Mammary epithelial cell (primary cell): ENCODE measurements around the gene PPP1R15B.

Experiments
- EZH2 ChIP-seq: IDR thresholded peaks from 2 replicates; pipeline ENCODE4 v1.6.1; 2012; ENCODE audit warnings: low read length, inconsistent platforms, borderline replicate concordance
- TF ChIP-seq, protein P1 (sequence below), 2 donors: IDR thresholded peaks in 1 of 2; conservative IDR thresholded peaks in 1 of 2; 2 replicates each; pipeline ENCODE4 v1.5.1; 2011 to 2012; ENCODE audit warnings: inconsistent platforms in 2 of 2, low read length in 2 of 2, mild to moderate bottlenecking in 2 of 2, control low read depth in 1 of 2, low read depth in 1 of 2; ENCODE audit not compliant: insufficient read depth in 1 of 2; ENCODE audit errors: extremely low read depth in 1 of 2

DNA sequence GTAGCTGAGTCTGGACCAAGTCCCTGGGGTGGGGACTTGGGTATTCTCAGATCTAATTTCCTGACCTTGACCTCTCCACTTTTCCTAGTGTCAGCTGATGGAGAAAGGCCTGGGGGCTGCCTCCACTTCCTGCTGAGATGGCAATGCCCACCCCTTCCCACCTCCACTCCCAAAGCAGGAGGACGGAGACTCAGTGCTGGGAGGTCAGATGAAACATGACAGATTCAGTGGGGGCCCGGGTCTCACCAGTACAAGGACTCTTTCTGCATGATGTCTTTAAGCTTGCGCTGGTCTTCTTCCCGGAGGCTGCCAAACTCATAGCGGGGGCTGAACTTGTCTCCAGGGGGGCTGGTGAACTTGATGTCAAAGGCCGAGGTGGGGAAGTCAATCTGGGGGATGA, 35.6 kb upstream of the PPP1R15B start:
- TF ChIP-seq, protein P1, sequence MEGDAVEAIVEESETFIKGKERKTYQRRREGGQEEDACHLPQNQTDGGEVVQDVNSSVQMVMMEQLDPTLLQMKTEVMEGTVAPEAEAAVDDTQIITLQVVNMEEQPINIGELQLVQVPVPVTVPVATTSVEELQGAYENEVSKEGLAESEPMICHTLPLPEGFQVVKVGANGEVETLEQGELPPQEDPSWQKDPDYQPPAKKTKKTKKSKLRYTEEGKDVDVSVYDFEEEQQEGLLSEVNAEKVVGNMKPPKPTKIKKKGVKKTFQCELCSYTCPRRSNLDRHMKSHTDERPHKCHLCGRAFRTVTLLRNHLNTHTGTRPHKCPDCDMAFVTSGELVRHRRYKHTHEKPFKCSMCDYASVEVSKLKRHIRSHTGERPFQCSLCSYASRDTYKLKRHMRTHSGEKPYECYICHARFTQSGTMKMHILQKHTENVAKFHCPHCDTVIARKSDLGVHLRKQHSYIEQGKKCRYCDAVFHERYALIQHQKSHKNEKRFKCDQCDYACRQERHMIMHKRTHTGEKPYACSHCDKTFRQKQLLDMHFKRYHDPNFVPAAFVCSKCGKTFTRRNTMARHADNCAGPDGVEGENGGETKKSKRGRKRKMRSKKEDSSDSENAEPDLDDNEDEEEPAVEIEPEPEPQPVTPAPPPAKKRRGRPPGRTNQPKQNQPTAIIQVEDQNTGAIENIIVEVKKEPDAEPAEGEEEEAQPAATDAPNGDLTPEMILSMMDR (conservative IDR thresholded peaks at IDR 0.05 in 1 of 2, IDR thresholded peaks at IDR 0.05 in 1 of 2; ENCODE audit: extremely low read depth in 1 of 2, insufficient read depth in 1 of 2, low read depth in 1 of 2, low read length in 2 of 2) = no peak
- no peak for TF ChIP-seq EZH2
